Mucosa of descending colon (tissue), 3 donors: Measurements from ENCODE around the gene LRRC37A3. TPM values are rescaled to one million over a fixed set of nuclear protein-coding genes. Genes with fewer than 3 reads are reported as not detected.
"Not testable (repeated sequence)": the region's sequence is repeated elsewhere in the genome, so short reads cannot be mapped to it uniquely, and the experiment has no call there.

Experiments
- ATAC-seq: fragments of 200-7000 bp; cut with Tn5 transposase; one replicate; pipeline ENCODE4 v1.9.1; 2020; ENCODE audit warnings: mild to moderate bottlenecking, moderate library complexity
- DNase-seq, 3 donors: peaks; one replicate each; pipeline ENCODE4 v3.0.0-alpha.2; 2020
- H3K36me3 ChIP-seq: fragments of 200-600 bp; one replicate; pipeline ENCODE4 v1.8.0; 2021; ENCODE audit warnings: low read depth, mild to moderate bottlenecking
- H3K4me1 ChIP-seq: fragments of 200-600 bp; one replicate; pipeline ENCODE4 v1.8.0; 2021; ENCODE audit warnings: low read depth, mild to moderate bottlenecking
- H3K4me3 ChIP-seq: fragments of 200-600 bp; one replicate; pipeline ENCODE4 v1.8.0; 2021; ENCODE audit warnings: mild to moderate bottlenecking
- H3K9me3 ChIP-seq: fragments of 200-600 bp; one replicate; pipeline ENCODE4 v1.8.0; 2021; ENCODE audit warnings: mild to moderate bottlenecking
- intact Hi-C, 2 donors: fragments of 100-400 bp; cut with DNase I in 1 of 2; cut with micrococcal nuclease in 1 of 2; formaldehyde crosslinking; loops; one replicate each; pipeline versions ENCODE4 v1.11.0 to v1.11.1; 2022; cut with DNase I, micrococcal nuclease
- total RNA-seq, 3 donors: library from RNA; stranded (reverse); fragmentation: NEBNext Ultra II Directional in 2 of 3; extraction: Animal tissue kit (Norgen Biotek cat#: 25700) in 2 of 3; gene quantifications; one replicate each; pipeline versions ENCODE4 v1.2.1 to v1.2.4, GENCODE V29; 2021 to 2023
- TF ChIP-seq, protein P1 (sequence below): fragments of 200-600 bp; IDR thresholded peaks from one replicate; pipeline ENCODE4 v1.8.0; 2022; ENCODE audit warnings: antibody characterized with exemption, mild to moderate bottlenecking
- donor health status: DM: no; HTN: no; CAD: no; lungs with moderate emphysema.
- donor health status: DM: no; HTN: no; CAD: no.
- donor health status: DM: no; HTN: yes; CAD: no.

The LRRC37A3 gene
- total RNA-seq, 3 donors from 2014 or later: 10.2 to 16.8 (median 13.1) TPM

DNA sequence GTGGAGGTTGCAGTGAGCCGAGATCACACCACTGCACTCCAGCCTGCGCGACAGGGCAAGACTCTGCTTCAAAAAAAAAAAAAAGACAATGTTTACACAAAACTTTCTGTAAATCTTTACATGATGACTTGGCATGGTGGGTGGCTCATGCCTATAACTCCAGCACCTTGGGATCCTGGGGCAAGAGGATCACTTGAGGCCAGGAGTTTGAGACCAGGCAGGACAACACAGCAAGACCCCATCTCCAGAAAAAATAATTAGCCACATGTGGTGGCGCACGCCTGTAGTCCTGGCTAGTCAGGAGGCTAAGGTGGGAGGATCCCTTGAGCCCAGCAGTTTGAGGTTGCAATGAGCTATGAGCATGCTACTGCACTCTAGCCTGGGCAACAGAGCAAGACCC, 15.2 kb downstream of the LRRC37A3 start:
- H3K4me3 ChIP-seq, H3K9me3 ChIP-seq, DNase-seq, H3K36me3 ChIP-seq, intact Hi-C loops, H3K4me1 ChIP-seq: not testable (repeated sequence)
- peak; percentile 17 for ATAC-seq

DNA sequence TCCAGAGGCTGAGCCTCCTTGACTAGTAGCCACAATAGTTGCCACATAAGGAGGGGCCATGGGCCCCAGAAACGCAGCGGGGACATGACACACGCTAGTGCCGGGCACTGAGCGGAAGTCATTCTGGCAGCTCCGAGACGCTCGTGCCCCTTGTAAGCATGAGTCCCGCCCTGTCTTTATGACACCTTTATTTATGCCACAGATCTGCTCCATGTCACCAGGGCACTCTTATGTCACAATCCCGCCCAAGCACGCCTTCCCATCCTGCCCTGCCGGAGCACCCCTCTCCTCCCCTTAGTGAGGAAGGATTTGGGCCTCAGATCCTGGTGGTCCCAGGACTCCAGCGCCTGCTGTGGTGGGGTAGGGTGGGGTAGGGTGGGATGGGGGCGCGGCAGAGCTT, 22.1 kb downstream of the LRRC37A3 start:
- H3K9me3 ChIP-seq, H3K36me3 ChIP-seq, H3K4me3 ChIP-seq, H3K4me1 ChIP-seq, intact Hi-C loops: not testable (repeated sequence)
- ATAC-seq: peak; percentile 79
- DNase-seq: peak; percentile 71 to 83 (median 72)

DNA sequence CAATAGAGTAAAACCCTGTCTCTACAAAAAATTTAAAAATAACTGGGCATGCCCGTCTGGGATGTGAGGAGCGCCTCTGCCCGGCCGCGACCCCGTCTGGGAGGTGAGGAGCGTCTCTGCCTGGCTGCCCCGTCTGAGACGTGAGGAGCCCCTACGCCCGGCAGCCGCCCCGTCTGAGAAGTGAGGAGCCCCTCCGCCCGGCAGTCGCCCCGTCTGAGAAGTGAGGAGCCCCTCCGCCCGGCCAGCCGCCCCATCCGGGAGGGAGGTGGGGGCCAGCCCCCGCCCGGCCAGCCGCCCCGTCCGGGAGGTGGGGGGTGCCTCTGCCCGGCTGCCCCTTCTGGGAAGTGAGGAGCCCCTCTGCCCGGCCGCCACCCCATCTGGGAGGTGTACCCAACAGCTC, 45.1 kb downstream of the LRRC37A3 start:
- DNase-seq, H3K36me3 ChIP-seq, H3K9me3 ChIP-seq, intact Hi-C loops, ATAC-seq, H3K4me1 ChIP-seq, H3K4me3 ChIP-seq: not testable (repeated sequence)

DNA sequence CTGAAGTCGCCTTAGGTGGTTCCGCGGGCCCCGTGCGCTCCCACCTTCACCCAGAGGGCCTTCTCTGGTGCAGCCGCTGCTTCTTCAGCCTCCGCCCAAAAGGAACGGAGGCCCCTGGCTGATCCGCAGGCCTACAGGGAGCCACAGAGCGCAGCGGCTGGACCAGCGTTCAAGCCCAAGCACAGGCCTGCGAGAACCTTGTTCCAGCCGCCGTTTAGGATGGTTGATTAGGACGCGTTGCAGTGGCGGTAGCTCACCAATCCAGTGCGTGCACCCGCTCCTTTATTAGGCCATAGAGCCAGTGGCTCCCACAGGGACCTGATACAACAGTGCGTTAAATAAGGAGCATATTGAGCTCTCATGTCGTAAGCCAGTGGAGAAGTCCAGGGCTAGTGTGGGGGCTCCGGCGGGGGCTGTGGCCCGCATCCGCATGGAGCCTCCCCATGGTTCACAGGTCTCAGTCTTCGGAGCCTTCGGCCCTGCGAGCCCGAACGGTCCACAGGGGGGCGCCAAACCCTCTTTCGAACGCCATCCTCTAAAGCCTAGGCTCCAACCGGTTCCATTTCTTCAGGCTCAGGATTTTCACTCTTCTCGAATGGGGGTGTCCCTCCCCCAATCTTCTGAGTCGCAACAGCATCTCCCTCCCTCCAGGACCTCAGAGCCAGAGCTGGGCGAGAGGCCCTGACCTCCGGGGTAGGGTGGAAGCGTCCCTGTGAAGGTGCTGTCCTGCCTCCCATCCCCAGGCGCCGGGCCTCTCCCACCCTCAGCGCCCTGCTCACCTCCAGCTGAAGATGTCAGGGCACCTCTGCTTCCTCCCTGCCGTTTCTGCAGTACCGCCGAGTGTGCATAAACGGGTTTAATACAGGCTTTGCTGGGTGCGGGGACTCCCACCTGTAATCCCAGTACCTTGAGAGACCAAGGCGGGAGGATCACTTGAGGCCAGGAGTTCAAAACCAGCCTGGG, 71.5 kb downstream of the LRRC37A3 start:
- DNase-seq (peak; percentile 72 to 94 (median 88)), ATAC-seq (peak; percentile 93)
- H3K4me1 ChIP-seq, intact Hi-C loops, H3K9me3 ChIP-seq, H3K4me3 ChIP-seq, H3K36me3 ChIP-seq: not testable (repeated sequence)
- TF ChIP-seq, protein P1, sequence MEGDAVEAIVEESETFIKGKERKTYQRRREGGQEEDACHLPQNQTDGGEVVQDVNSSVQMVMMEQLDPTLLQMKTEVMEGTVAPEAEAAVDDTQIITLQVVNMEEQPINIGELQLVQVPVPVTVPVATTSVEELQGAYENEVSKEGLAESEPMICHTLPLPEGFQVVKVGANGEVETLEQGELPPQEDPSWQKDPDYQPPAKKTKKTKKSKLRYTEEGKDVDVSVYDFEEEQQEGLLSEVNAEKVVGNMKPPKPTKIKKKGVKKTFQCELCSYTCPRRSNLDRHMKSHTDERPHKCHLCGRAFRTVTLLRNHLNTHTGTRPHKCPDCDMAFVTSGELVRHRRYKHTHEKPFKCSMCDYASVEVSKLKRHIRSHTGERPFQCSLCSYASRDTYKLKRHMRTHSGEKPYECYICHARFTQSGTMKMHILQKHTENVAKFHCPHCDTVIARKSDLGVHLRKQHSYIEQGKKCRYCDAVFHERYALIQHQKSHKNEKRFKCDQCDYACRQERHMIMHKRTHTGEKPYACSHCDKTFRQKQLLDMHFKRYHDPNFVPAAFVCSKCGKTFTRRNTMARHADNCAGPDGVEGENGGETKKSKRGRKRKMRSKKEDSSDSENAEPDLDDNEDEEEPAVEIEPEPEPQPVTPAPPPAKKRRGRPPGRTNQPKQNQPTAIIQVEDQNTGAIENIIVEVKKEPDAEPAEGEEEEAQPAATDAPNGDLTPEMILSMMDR: peak; percentile 57

DNA sequence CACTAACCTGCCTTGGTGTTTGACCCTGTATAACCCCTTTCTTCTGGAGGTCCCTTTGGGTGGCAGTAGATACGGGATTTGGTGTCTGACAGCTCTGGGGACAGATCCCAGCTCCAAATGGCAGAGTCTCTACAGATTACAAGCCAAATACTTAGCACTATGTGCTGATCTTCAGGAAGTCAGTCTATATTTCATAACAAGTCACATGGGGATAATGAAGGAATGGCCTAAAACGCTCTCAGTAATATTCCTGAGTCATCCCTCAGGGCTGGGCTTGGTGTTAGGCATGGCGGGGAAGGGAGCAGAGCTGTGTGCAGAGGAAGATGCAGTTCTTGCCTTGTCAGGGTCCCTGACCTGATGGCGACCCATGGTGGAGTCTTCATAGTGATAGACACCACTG, 72.4 kb downstream of the LRRC37A3 start:
- H3K36me3 ChIP-seq, H3K4me1 ChIP-seq, H3K4me3 ChIP-seq, DNase-seq, H3K9me3 ChIP-seq, intact Hi-C loops: not testable (repeated sequence)
- ATAC-seq: peak; percentile 84

DNA sequence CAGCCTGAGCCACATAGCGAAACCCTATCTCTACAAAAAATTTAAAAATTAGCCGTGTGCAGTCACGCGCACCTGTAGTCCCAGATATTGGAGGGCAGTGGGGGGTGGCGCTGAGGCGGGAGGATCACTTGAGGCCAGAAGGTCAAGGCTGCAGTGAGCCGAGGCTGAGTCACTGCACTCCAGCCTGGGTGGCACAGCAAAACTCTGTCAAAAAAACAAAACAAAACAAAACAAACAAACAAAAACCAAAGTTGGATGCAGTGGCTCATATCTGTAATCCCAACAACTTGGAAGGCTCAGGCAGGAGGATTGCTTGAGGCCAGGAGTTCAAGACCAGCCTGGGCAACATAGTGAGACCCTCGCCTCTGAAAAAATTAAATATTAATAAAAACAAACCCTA, 75.4 kb downstream of the LRRC37A3 start:
- H3K9me3 ChIP-seq, H3K4me1 ChIP-seq, DNase-seq, ATAC-seq, H3K4me3 ChIP-seq, intact Hi-C loops, H3K36me3 ChIP-seq: not testable (repeated sequence)

DNA sequence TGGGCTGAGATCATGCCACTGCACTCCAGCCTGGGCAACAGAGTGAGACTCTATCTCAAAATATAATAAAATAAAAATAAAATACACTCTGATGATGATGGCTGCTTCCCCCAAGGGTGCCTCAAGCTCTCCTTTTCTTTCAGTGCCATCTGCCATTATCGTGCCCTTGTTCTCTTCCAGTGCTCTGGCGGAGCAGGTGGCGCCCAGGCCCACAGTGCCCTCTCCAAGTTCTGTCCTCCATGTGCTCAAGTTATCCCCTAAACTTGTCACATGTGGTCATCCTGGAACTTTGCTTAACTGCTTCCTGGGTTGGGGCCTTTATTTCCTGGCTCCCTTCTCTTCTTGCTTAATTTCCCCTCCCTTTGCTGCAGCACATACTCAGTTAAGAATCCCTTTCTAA, 76.4 kb downstream of the LRRC37A3 start:
- intact Hi-C loops, H3K9me3 ChIP-seq, H3K4me1 ChIP-seq, H3K36me3 ChIP-seq, DNase-seq, ATAC-seq, H3K4me3 ChIP-seq: not testable (repeated sequence)

DNA sequence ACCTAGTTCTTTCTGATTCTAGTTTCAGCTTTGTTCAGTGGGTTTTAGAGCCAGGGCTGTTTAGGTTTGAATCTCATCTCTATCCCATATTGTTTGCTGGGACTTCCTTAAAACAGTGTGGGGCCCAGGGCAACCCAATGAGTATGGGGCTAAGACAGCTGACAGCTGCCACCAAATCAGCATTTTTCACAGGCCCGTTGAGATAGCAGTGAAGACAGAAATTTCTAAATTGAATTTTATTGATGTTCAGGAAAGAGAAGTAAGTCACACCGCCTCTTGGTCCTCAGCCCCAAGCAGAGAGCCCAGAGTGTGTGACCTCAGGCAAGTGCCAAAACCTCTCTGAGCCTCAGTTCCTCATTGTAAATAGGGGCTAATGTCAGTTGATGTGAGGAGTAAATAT, 78.3 kb downstream of the LRRC37A3 start:
- intact Hi-C loops: not testable (repeated sequence)

DNA sequence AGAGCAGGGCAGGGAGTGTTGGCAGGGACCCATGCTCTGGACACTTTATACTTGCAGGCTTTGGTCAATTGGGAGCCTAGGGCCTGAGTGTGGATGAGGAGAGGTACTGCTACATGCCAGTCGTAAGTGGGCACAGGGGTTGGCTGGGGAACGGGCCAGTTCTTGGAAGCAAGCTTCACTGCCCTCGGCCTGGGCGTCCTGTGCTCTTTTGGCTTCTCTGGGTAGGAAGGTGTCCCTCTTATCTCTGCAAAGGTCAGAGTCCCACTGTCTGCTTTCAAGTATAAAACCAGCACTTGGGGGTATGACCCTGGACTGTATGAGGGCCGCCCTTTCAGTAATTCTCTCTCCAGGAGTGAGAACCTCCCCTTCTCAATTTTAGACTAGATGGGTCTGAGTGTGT, 80.8 kb downstream of the LRRC37A3 start:
- H3K36me3 ChIP-seq, H3K4me3 ChIP-seq, DNase-seq, ATAC-seq, intact Hi-C loops, H3K4me1 ChIP-seq, H3K9me3 ChIP-seq: not testable (repeated sequence)

More for the DNA sequence above, 78.3 kb downstream of the LRRC37A3 start:
- H3K9me3 ChIP-seq, H3K4me3 ChIP-seq, H3K4me1 ChIP-seq, ATAC-seq, DNase-seq, H3K36me3 ChIP-seq: not testable (repeated sequence)

DNA sequence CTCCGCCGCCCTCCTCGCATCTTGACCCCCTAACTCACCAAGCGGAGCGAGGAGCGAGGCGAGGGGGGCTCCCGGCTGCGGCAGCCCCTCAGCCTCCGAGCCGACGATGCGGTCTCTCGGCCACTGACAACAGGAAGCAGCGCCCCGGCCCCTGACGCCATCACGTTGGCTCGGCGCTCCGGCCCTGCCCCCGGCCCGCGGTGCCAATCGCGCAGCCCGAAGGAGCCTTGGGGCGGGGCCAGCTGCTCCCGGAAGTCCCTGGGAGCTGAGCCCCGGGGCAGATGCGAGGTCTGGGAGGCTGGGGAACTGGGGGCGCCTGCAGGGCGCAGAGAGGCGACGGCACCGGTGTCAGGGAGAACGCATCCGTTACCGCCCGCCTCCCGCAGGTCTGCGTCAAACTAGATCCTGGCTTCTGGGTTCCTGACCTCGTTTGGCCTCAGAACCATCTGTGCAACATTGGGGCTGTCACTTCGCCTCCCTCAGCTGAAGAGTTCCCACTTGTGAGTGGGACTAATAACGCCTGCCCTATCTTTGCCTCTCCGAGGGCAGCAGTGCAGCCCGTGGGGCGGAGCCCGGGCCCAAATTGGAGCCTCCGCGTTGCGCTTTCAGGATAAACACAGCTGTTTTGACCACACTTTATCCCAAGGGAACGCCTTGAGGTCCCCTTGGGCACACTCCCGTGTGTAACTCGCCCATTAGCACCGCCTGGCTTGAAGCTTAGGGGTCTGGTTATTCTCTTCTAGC, 82.1 kb downstream of the LRRC37A3 start:
- peak overlapping the region; percentile 42 for H3K4me3 ChIP-seq
- H3K36me3 ChIP-seq, intact Hi-C loops, H3K9me3 ChIP-seq, H3K4me1 ChIP-seq: not testable (repeated sequence)
- DNase-seq (peak; percentile 87 to 94 (median 94)), ATAC-seq (peak; percentile 98)

DNA sequence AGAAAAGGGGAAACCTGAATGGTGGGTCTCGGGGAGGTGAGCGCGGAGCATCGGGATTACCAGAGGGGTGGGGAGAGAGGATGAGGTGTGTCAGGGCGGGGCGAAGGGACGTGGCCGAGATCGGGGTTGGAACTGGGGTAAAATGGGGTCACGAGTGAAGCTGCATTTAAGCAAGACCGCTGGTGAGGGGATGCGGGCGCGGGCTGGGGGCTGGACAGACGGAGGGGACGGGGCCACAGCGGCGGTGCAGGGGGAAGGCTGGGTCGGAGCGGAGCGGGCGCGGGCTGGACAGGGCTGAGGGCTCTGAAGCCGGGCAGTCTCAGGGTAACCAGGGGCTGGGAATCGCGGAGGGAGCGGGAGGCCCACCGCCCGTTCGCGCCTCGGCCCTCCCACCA, 82.7 kb downstream of the LRRC37A3 start:
- H3K36me3 ChIP-seq, H3K4me1 ChIP-seq, intact Hi-C loops, H3K9me3 ChIP-seq: not testable (repeated sequence)
- peak; percentile 41 to 70 (median 67) for DNase-seq
- peak overlapping the region; percentile 42 for H3K4me3 ChIP-seq
- peak; percentile 54 for ATAC-seq

DNA sequence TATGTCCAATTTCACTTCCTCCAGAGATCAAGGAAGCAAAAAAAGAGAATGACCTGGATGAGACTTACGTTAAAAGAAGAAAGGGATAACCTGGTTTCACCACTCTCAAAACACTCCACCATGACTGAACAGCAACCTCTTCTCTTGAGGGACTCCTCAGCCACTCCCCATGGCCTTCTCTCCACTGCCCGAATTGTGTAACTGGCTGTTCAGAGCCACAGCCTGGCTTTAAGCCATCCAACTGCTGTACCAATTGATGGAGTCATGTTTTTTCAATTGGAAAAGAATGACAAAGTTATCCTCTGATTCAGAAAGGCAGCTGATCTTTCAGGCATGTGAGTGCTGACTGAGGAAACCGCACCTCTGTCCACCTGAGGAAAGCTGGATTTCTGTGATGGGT, 85.2 kb downstream of the LRRC37A3 start:
- H3K36me3 ChIP-seq, ATAC-seq, H3K9me3 ChIP-seq, H3K4me3 ChIP-seq, DNase-seq, intact Hi-C loops: not testable (repeated sequence)
- peaks cover 16% of the 10 kb centered on the region for H3K4me1 ChIP-seq

DNA sequence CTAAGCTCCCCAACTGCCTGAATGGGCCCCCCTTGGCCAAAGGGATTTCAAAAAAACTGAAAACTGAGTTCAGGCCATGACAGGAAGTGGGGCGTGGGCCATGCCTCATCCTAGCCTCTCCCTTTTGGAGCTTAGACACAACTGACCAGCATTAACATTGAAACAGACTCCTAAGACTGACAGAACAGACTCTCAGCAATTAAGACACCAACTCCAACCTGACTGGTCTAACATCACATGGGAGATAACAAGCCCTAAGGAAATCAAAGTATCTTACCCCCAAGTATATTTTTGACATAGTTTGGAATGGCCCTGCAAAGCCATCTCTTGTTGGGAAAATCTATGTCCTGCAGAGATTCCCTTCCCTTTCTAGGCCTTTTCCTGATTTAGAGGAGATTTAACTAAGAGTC, 88.6 kb downstream of the LRRC37A3 start:
- ATAC-seq: peak; percentile 66
- H3K4me1 ChIP-seq: peaks cover 14% of the 10 kb centered on the region
- intact Hi-C loops, H3K4me3 ChIP-seq, DNase-seq, H3K9me3 ChIP-seq, H3K36me3 ChIP-seq: not testable (repeated sequence)
